Panc1 (cell line): Measurements from ENCODE around the gene FLRT1. TPM values are rescaled to one million over a fixed set of nuclear protein-coding genes. Genes with fewer than 3 reads are reported as not detected.

Experiments
- ATAC-seq: fragments of 200-7000 bp; cut with Tn5 transposase; 2 replicates; pipeline ENCODE4 v1.9.1; 2020; ENCODE audit warnings: mild to moderate bottlenecking, moderate library complexity
- BruUV-seq: library from RNA; stranded (reverse); fragments of 400-500 nt; replicated peaks from 2 replicates; lab custom pipeline; 2021; lab: Mats Ljungman, UMichigan
- CTCF ChIA-PET: fragments of 300-600 bp; sonication (Branson Sonifier 250); formaldehyde crosslinking; loops from one replicate; lab custom pipeline; 2022; ENCODE audit warnings: antibody characterized with exemption; lab: Charles Lee
- POLR2A ChIA-PET: fragments of 300-600 bp; sonication (Branson Sonifier 250); formaldehyde crosslinking; loops from one replicate; lab custom pipeline; 2022; ENCODE audit warnings: antibody characterized with exemption; lab: Charles Lee
- DNase-seq: peaks from one replicate; pipeline ENCODE4 v3.0.0-alpha.2; 2010; ENCODE audit warnings: low read depth, low spot score
- H3K27ac ChIP-seq: 2 replicates; pipeline ENCODE4 v1.5.1; 2011; ENCODE audit warnings: mild to moderate bottlenecking, low read length, inconsistent platforms
- H3K27me3 ChIP-seq: fragments of 200-500 bp; sonication (Bioruptor generic); 2 replicates; pipeline ENCODE4 v1.6.0; 2014; ENCODE audit warnings: low read length, inconsistent platforms; ENCODE audit not compliant: control insufficient read depth, insufficient read depth
- H3K36me3 ChIP-seq: fragments of 200-500 bp; sonication (Bioruptor generic); 2 replicates; pipeline ENCODE4 v1.5.1; 2014; ENCODE audit warnings: inconsistent platforms, mild to moderate bottlenecking, low read length, moderate library complexity; ENCODE audit not compliant: control insufficient read depth, insufficient read depth
- H3K4me1 ChIP-seq: 2 replicates; pipeline ENCODE4 v1.5.1; 2011; ENCODE audit warnings: inconsistent platforms, mild to moderate bottlenecking, low read length, moderate library complexity; ENCODE audit not compliant: control insufficient read depth, insufficient read depth
- H3K4me3 ChIP-seq, 2 experiments: 2 replicates each; pipeline ENCODE4 v1.5.1; 2011 to 2012; ENCODE audit warnings: low read depth in 2 of 2, low read length in 2 of 2, mild to moderate bottlenecking in 2 of 2, inconsistent platforms in 1 of 2, moderate library complexity in 1 of 2
- H3K9me3 ChIP-seq: fragments of 200-500 bp; sonication (Bioruptor generic); 2 replicates; pipeline ENCODE4 v1.5.1; 2014; ENCODE audit warnings: low read depth, mild to moderate bottlenecking, inconsistent platforms, low read length, moderate library complexity; ENCODE audit not compliant: control insufficient read depth, insufficient read depth
- CTCF ChIP-seq: fragments of 450-650 bp; IDR thresholded peaks from 2 replicates; pipeline ENCODE4 v1.5.1; 2017; ENCODE audit warnings: mild to moderate bottlenecking
- POLR2AphosphoS5 ChIP-seq: IDR thresholded peaks from 2 replicates; pipeline ENCODE4 v1.6.1; 2012; ENCODE audit warnings: mild to moderate bottlenecking, low read depth, low read length, moderate library complexity
- REST ChIP-seq, 2 experiments: IDR thresholded peaks; 2 replicates each; pipeline ENCODE4 v1.6.1; 2011 to 2012; ENCODE audit warnings: low read depth in 2 of 2, control low read depth in 1 of 2, low read length in 1 of 2, mild to moderate bottlenecking in 1 of 2, moderate library complexity in 1 of 2; ENCODE audit not compliant: insufficient read depth in 1 of 2
- SIN3A ChIP-seq: IDR thresholded peaks from 2 replicates; pipeline ENCODE4 v1.6.1; 2012; ENCODE audit warnings: low read depth, mild to moderate bottlenecking, low read length, moderate library complexity, borderline replicate concordance; ENCODE audit not compliant: insufficient read depth
- TCF7L2 ChIP-seq: IDR thresholded peaks from 2 replicates; pipeline ENCODE4 v1.6.1; 2011; ENCODE audit warnings: mild to moderate bottlenecking, low read depth, low read length, inconsistent platforms
- in situ Hi-C: cut with HindIII; loops from 2 replicates; pipeline ENCODE4 v1.10.0; 2016; ENCODE audit warnings: low sequenced_read_pairs, low pct_unique_long_range_greater_than_20kb
- intact Hi-C: fragments of 100-400 bp; cut with micrococcal nuclease; formaldehyde crosslinking; loops from one replicate; pipeline ENCODE4 v1.10.0; 2022; ENCODE audit not compliant: unreplicated experiment
- total RNA-seq: library from RNA; stranded (reverse); gene quantifications from one replicate; pipeline ENCODE4 v1.2.1, GENCODE V29; 2021; ENCODE audit not compliant: unreplicated experiment

The FLRT1 gene
- total RNA-seq, 1 experiment from 2014 or later, result 0.51 TPM

GRCh38 chr11:64038500-64038899, 2.8 kb downstream of the FLRT1 start:
- H3K27ac ChIP-seq, result no peak overlapping the region
- no peak overlapping the region for H3K4me3 ChIP-seq
- ChIA-PET CTCF (no interaction called here), POLR2A (no interaction called here)
- DNase-seq, result no peak
- in situ Hi-C loops (no loop called here), intact Hi-C loops (no loop called here)
- peaks cover 7% of the 10 kb centered on the region for H3K4me1 ChIP-seq
- H3K9me3 ChIP-seq, result no peaks in the 10 kb centered on the region
- ATAC-seq, result no peak
- TF ChIP-seq CTCF, result no peak
- no TSS peak for BruUV-seq
- no peaks in the 10 kb centered on the region for H3K27me3 ChIP-seq
- H3K36me3 ChIP-seq, result no peaks in the 10 kb centered on the region

- no peak overlapping the region for H3K27ac ChIP-seq
- H3K4me3 ChIP-seq, result no peak overlapping the region
- no peak for ATAC-seq
- in situ Hi-C loops, result no loop called here
- intact Hi-C loops, result no loop called here
- DNase-seq, result no peak
- no peaks in the 10 kb centered on the region for H3K27me3 ChIP-seq
- POLR2A ChIA-PET, result no interaction called here
- TF ChIP-seq CTCF (no peak), REST (IDR thresholded peaks at IDR 0.05; ENCODE audit: insufficient read depth in 1 of 2, low read depth in 2 of 2, low read length in 1 of 2) (no peak), POLR2AphosphoS5 (no peak), TCF7L2 (no peak), SIN3A (no peak)
- H3K4me1 ChIP-seq, result peaks cover 7% of the 10 kb centered on the region
- no peaks in the 10 kb centered on the region for H3K9me3 ChIP-seq
- H3K36me3 ChIP-seq, result no peaks in the 10 kb centered on the region
- no TSS peak for BruUV-seq
- CTCF ChIA-PET, result interaction anchor here (1.1 kb wide), 1 partner anchor 111 kb away, joined by 4 read pairs; no protein-coding TSS in a partner anchor
Measured at GRCh38 chr11:64039012-64039665, 3.4 kb downstream of the FLRT1 start.
